HG03442 (cell line): Measurements from ENCODE around the gene SLC35G6.
A peak's percentile ranks its signal among the peaks of the same experiment; 100 is the strongest.
"Not testable (repeated sequence)": the region's sequence is repeated elsewhere in the genome, so short reads cannot be mapped to it uniquely, and the experiment has no call there.

Source experiments
- ATAC-seq: cut with Tn5 transposase; IDR thresholded peaks from one replicate; pipeline ENCODE4 v1.9.1; 2021; ENCODE audit warnings: mild to moderate bottlenecking, moderate library complexity; ENCODE audit not compliant: unreplicated experiment

The SLC35G6 gene

GRCh38 chr17:7477392-7478275, 3.6 kb upstream of the SLC35G6 start:
- no peak for ATAC-seq

- ATAC-seq, result no peak
Observed at GRCh38 chr17:7478276-7479212, 2.7 kb upstream of the SLC35G6 start.

DNA sequence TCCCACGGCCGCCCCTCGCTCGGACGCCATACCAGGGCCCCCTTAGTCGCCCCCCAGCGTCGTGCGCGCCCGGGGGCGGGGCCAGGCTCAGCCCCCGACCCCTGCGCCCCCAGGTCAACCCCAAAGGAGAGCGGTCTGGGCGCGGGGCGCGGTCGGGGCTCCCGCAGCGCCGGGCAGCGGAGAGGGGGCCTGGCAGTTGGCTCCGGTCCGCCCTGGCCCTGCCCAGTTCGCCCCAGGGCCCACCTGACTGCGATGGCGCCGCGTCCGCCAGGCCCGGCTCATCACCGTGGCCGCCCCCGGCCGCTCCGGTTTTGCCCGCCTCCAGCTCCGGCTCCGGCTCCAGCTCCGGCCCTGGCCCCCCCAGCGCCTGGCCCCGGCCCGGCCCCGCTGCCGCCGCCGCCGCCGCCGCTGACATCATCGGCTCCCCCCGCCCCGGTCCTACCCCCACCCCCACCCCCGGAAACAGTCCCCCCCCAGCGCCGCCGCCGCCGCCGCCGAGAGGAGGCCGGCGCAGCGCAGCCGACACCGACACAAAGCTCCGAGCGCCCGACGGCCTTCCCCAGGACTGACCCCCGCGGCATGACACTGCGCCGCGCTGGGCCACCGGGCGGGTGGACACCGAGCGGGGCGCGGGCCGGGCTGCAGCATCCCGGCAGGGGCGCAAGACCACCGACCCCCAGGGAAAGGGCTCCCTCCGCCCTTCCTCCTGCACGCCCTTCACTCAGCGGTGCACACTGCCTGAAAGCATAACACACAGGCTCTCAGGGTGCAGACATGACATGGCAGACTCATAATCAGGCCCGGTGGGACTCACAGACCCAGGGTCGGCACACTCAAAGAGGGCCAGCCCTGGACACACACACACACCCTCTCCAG, 1.8 kb upstream of the SLC35G6 start, which contains the start of gene ZBTB4:
Gene ZBTB4 (minus strand): TSS at position 419 of the 876 bp plus-strand sequence. CDS start 12,830 bp downstream, outside the sequence.
- ATAC-seq, result no peak

DNA sequence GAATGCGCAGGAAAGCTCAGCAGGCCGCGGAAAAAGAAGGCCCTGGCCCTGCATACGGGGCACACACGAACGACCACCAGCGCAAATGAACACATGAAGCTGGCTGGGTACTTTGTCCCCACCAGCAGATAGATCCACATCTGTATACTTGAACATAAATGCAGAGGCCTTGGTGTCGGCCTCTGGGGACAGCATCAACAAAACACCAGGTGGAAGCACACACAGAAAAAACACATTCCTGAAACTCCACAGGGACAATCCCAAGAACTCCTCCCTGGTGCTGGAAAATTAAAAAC, 1.2 kb upstream of the SLC35G6 start:
- no peak for ATAC-seq

DNA sequence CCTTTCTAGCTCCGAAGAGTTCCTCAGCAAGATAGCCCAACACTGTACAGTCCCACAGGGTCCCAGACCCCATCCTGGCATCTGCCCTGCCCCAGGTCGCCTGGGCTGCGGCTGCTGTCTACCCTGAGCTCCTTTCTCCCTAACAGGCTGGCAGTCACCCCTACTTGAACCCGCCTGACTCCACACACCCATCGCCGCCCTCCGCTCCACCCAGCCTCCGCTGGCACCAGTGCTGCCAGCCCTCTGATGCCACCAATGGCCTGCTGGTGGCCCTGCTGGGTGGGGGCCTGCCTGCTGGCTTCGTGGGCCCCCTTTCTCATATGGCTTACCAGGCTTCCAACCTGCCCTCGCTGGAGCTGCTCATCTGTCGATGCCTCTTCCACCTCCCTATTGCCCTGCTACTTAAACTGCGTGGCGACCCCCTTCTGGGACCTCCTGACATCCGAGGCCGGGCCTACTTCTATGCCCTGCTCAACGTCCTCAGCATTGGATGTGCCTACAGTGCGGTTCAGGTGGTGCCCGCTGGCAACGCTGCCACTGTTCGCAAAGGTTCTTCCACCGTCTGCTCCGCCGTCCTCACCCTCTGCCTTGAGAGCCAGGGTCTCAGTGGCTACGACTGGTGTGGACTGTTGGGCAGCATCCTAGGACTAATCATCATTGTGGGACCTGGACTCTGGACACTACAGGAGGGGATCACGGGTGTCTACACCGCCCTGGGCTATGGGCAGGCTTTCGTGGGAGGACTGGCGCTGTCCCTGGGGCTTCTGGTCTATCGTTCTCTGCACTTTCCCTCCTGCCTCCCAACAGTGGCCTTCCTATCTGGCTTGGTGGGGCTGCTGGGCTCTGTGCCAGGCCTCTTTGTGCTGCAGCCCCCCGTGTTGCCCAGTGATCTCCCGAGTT, 846 bp downstream of the SLC35G6 start:
- ATAC-seq, result not testable (repeated sequence)

DNA sequence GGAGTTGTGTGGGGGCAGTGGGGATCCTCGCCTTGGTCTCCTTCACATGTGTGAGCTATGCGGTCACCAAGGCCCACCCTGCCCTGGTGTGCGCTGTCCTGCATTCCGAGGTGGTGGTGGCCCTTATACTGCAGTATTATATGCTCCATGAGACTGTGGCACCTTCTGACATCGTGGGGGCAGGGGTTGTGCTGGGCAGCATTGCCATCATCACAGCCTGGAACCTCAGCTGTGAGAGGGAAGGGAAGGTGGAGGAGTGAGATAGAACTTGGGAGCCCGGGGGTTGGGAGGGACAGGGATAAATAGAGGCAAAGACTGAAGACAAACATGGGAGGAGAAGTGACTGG, 1.5 kb downstream of the SLC35G6 start:
- not testable (repeated sequence) for ATAC-seq

DNA sequence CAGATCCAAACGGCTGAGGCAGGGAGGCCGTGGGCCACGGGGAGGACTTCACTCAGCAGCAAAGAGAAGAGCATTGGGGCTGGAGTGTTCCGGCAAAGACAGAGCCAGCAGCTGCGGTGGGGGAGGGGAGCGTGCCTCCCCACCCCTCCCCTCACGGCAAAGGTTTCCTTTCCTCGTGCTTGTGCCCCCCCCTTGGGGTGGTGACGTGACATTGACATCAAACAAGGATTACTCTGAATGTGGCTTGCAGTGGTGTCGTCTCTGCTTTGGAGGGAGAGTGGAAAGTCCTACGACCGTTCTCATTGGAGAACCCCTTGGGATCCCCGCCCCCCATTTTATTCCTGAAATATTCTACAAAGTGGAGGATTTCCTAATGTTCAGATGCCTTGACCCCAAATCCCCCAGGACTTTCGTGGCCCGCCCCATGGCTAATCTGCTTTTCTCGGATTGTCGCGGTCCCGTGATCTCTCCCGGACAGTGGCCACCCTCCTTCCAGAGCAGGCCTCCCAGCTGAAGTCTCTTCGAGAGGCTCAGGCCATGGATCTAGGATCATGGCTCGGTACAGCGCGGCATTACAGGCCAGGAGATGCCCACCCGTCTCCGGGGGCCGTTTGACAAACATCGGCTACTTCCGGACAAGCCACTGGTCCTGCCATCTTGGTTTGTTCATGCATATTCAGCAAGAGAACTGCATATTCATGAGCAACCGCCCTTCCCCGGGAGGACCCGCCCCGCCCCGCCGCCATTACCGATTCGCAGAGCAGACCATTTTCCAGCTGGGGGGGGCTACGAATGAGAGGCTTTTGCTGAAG, 2.2 kb downstream of the SLC35G6 start:
- peak; percentile 35 for ATAC-seq

GRCh38 chr17:7484067-7484918, 3.0 kb downstream of the SLC35G6 start, which contains the start of gene POLR2A:
TSS of gene POLR2A (plus strand) at chr17:7484366.
- ATAC-seq, result peak; percentile 57

DNA sequence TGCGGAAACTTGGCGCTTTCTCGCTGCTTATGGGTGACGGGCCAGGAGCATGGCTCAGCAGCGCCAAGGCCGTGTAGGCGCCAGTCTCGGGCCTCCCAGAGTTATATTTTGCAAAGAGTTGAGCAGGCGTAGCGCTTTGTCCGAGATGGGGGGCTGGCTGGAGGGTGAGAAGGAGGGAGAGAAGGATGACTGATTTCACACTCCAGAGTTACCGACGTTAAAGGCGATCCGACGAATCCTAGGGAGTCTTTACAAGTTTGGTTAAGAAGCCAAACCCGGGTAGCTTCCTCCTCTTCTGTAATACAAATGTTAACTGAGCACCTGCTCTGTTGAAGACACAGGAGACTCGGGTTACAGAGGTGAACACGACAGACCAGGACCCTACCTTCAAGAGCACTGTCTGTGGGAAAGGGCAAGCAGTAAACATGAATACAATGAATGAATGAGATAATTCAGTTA, 3.7 kb downstream of the SLC35G6 start:
- no peak for ATAC-seq

DNA sequence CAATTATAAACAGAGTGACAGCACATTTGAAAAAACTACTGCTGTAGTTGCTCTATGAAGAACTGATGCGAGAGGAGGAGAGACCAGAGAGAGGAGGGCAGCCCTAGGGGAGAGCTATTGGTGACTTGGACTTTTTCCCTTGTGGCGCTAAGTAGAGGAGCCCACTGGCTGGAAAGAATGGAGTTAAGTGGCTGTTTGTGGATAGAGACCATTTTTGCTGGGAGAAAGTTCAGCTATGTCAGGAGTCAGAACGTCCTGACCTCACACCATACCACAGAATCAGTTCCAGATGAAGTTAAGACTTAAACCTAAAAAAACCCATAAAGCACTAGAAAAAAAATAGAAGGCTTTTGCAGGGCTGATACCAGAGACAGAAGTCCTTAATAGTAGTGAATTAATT, 4.9 kb downstream of the SLC35G6 start:
- ATAC-seq, result no peak

DNA sequence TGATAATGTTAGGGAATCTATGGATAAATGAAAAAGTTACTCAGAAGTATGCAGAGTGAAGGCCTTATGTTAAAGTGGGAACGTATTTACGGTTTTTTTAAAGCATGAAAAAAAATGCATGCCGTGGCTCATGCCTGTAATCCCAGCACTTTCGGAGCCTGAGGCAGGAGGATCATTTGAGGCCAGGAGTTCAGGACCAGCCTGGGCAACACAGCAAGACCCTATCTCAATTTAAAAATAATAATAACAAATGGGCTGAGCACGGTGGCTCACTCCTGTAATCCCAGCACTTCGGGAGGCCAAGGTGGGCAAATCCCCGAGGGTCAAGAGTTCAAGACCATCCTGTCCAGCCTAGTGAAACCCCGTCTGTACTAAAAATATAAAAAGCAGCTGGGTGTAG, 8.9 kb downstream of the SLC35G6 start:
- no peak for ATAC-seq

DNA sequence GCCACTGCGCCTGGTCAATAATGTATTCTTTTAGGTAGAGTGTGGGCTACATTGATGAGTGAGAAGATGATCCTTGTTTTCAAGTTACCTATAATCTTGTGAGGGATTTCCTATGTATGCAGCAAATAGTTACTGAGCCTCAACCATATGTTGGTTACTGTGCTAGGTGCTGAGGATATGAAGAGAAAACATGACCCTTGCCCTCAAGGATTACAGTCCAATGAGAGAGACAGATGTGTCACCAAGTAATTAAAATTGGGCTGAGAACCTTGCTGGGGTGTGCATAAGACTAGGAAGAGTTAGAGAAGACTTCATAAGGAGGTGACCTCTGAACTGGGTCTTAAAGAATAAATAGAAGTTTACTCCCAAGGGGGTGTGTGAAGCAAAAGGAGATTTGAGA, 10.3 kb downstream of the SLC35G6 start:
- no peak for ATAC-seq

DNA sequence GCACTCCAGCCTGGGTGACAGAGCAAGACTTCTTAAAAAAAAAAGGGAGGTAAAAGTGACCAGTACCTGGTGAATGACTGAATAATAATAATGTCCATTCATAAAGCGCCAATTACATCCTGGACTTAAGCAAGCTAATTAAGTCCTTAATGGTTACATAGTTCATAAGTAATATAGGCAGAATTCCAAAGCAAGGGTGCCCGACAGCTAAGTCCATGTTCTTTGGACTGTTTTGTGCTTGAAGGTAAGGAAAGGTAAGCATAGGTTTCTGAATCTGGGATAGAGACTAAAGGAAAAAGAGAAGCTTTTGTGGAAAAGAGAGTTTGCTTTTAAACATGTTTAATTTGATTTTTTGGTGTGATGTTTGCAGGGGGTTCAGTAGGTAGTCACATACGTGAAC, 12.7 kb downstream of the SLC35G6 start:
- ATAC-seq, result no peak

DNA sequence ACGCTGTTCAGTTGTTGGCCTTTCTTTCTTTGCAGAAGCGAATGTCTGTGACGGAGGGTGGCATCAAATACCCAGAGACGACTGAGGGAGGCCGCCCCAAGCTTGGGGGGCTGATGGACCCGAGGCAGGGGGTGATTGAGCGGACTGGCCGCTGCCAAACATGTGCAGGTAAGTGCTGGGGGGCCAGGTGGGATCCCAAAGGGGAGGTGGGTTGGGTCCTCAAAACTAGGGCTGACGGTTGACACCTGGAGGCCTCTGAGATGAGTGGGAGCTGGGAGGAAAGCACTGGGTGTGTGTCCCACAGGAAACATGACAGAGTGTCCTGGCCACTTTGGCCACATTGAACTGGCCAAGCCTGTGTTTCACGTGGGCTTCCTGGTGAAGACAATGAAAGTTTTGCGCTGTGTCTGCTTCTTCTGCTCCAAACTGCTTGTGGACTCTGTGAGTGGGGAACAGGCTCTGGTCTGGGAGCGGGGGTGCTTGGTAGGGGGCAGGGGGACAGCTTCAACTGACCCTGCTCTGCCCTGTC, 14.7 kb downstream of the SLC35G6 start:
- ATAC-seq, result no peak

DNA sequence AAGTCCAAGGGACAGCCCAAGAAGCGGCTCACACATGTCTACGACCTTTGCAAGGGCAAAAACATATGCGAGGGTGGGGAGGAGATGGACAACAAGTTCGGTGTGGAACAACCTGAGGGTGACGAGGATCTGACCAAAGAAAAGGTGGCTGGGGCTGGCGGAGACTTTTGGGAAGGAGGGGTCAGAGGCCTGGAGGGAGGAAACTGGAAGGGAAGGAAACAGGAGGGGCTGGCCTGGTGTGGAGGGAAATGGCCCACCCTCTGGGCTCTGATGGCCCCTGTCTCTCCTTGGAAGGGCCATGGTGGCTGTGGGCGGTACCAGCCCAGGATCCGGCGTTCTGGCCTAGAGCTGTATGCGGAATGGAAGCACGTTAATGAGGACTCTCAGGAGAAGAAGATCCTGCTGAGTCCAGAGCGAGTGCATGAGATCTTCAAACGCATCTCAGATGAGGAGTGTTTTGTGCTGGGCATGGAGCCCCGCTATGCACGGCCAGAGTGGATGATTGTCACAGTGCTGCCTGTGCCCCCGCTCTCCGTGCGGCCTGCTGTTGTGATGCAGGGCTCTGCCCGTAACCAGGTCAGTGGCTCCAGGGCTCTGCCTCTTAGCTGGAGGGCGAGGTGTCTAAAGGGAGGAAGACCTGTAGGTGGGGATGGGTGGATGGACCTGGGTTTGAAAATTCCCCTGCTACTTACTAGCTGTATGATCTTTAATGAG, 15.4 kb downstream of the SLC35G6 start:
- no peak for ATAC-seq

DNA sequence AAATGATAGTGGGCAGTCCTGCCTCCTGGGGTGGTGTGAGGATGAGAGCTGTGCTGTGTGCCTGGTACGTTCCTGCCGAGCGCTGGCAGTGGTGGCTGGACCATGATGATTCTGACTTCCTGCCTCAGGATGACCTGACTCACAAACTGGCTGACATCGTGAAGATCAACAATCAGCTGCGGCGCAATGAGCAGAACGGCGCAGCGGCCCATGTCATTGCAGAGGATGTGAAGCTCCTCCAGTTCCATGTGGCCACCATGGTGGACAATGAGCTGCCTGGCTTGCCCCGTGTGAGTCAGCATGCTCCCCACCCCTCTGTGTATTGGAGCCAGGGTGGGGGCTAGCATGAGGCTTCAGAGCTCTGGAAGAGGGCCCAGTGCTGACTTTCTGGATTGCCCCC, 16.0 kb downstream of the SLC35G6 start:
- ATAC-seq, result no peak

- ATAC-seq, result no peak
Observed at GRCh38 chr17:7497636-7498035, 16.4 kb downstream of the SLC35G6 start.
